Activated CD4-positive, alpha-beta T cell treated with anti-CD3 and anti-CD28 coated beads, Interleukin-2, amount 50 U/mL, for 1 hour (primary cell): Measurements from ENCODE around the gene E2F1.
"Not testable (repeated sequence)": the region's sequence is repeated elsewhere in the genome, so short reads cannot be mapped to it uniquely, and the experiment has no call there.

Experiments
- DNase-seq: peaks from one replicate; pipeline ENCODE4 v3.0.0-alpha.2; 2020

E2F1 gene

DNA sequence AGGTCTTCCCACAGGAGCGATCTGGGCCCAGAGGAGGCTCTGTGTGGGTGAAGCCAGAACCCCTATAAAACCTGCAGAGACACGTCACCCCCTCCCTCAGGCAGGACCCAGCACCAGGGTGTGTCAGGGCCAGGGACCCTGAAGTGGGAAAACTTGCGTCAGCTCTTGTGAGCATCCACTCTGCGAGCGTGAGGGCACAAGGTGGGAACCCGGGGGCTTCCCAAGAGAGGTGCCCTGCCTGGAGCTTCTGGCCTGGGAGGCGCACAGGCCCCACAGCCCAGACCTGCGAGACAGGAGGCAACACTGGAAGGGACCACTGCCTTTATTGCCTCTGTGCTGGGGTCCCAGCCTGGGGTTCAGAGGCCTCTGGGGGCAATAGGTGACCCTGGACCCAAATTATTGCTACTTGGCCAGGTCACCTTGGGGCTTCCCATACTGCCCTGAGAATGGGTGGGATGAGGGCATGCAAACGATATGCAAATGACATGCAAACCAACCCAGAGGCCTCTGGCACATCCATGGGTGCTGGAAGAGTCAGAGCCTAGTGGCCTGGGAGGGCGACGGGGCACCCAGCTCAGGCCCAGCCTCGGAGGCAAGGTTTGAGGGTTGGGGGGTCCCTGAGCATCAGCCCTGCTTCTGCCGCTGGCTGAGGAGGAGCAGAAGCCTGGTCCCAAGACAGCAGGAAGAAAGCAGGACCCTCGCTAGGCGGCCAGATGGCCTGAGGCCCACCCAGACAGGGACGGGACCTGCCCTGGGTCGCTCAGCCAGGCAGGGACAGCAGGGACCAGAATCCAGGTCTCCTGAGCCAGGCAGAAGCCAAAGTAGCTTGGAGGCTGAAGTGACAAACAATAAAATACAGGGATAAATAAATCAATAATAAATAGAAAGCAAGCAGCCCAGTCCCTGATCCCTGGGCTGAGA lies 29.1 kb downstream of the E2F1 start:
- DNase-seq, result no peak

DNA sequence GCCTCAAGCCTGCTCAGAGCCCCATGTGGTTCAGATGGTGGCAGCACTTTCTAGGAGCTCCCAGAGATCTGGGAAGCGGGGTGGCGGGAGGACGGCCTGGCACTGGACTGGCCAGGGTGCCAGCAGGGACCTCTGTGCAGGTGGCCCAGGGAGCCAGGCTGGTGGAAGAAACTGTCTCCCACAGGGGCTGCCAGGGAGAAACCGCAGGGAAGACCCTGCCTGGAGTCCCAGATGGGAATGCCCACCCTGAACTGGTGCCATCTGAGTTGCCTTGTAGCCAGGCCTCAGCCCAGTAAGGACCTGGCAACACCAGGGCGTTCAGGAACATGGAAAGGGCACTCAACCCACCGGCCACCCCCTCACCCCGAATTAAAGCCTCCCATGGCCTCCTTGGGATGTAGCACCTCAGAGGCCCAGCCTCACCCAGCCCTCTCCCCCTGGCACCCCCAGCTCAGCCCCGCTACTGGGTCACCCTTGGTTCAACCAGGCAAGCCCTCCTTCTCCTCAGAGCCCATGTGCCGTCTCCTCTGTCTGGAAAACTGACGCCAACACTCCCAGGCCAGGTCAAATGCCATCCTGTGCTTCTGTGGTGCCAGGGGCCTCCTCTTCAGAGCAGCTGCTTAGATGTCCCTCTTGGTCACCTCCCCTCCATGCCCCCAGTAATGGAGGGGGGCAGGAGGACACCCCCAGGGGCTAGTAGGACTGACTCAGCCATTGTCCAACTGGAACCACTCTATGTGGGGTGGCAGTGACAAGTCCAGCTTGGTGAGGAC lies 30.0 kb downstream of the E2F1 start:
- DNase-seq, result no peak

DNA sequence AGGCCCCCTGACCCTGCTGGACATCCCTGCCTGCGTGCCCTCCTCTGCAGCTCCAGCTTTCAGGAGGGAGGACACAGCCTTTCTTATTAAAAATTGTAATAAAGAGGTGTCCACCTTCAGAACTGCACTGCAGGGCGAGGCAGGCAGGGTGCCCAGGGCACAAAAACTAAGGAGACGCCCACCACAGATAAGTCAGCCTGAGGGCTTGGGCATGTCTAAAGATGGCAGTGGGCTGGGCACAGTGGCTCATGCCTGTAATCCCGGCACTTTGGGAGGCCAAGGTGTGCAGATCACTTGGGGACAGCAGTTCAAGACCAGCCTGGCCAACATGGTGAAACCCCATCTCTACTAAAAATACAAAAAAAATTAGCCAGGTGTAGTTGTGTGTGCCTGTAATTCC lies 31.0 kb downstream of the E2F1 start:
- no peak for DNase-seq

DNA sequence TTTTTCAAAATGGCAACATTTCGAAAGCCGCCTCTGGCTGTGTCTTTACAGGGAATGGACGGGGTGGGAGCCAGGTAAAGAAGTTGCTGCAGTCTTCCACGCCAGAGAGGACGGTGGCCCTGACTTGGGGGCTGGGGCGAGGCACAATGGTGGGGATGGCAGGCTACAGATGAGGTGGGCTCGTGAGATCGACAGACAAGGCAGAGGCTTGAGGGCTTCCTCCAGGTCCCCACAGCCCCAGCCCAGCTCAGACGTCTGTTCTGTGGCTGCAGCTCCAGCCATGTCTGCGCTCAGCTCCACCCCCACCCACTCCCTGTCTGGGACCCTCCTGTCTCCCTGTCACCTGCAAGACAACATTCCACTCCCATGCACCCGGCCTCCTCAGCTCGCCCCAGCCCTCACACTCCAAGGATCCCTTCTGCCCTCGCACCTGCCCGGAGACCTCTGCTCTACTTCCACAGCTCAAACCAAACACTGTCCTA lies 31.5 kb downstream of the E2F1 start:
- no peak for DNase-seq

DNA sequence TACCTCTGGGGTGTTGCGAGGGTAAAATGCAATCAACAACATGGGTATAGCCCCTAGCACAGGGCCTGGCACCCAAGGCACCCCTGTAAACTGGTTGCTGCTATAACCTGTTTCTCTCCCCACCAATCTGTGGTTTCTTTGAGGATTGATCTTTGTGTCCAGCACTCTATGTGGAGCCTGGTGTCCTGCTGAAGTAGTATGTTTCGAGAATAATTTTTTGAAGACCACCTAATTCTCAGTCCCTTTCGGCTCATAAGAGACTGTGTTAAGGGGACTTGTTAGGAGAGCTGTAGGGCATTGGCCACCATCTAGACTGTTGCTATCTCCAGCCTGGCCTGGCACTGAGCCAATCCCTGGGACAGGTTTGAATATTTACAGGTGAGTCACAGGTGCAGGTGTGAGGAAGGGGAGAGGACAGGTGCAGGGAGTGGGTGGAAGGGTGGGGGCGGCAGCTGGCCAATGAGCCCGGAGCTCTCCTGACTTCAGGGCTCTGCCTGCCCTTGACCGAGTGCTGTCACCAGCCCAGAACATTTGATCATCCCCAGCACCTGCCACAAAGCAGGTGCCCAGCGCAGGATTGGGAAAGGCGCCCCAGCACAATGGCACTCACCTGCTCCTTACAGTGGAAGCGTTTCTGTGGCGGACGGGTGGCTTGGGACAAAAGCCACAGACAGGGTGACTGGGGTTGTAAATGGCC lies 32.1 kb downstream of the E2F1 start:
- DNase-seq, result no peak

DNA sequence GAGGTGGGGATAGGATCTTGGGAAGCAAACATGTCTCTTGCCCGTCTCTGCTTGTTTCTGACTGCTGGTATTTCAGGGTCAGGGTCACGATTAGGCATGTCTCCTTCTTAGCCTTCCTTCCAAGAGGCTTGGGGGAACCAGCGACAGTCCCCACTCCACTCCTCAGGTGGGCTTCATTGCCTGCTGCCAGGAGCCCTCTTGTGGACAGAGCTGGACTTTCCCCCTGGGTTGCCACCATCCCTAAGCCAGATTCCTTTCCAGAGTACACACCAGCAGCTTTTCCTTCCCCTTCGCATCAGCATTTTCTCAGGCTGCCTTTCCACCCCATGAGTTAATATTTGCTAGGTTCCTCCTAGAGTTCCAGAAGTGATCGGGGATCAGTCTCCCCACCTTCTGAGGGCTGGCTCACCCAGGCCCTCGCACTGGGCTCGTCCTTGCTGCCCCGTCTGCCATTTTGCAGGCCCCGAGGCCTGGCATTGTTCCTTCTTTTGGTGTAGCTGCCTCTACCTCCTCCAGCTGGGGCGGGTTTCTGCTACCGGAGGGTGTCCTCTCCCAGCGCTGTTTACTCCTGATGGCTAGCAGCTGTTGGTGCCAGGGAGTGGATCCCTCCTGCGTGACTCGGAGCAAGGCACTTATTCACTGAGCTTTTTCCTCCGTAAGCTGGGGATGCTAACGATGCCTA lies 32.8 kb downstream of the E2F1 start:
- no peak for DNase-seq

DNA sequence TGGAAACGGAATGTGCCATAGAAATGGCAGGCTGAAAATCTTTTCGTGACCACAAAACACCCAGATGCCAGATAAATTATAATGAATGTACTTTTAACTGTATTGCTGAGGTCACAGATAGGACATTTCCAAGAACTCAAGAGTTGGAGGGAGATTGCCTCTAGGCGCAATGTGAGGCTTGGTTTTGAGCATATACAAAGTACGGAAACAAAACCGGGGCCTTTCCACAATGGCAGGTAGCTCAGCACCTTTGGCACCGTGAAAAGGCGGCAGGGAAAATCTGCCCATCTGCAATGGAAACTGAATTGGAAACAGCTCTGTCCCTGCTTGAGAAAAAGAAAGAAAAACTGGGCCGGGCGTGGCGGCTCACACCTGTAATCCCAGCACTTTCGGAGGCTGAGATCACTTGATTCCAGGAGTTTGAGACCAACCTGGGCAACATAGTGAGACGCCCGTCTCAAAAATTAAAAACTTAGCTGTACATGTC lies 34.6 kb downstream of the E2F1 start:
- DNase-seq, result no peak

DNA sequence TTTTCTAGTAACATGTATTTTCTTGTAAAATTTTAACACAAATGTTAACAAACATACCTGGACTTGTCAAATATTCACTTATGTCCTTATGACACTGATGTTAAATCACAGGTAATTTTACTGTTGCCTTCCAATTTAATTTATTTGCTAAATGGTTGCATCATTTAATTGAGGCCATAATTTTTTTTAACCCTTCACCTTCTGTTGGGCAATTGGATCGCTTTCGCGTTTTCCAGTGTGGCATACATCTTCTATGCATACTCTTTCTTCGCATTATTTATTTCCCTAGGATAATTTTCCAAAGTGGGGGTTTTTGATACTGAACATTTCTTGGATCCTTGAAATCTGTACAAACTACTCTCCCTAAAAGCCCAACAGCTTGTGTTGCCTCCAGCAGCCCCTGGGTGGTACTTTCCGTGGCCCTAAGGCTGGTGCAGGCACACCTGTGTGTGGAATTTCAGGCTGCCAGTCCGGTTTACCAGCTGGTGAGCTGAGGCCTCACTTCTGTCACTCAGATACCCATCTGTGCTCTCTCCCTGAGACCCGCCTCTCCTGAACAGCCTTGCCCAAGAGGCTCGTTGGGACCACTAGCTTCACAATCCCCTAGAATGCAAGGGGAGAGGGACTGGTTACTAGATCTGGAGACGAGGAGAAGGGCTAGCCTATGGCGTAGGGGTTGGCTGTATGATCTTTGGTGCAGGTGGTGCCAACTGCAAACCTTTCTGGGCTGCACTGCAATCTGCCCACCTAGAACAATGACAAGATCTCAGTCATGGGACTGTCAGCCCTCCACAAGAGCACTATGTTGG lies 35.2 kb downstream of the E2F1 start:
- DNase-seq, result no peak

DNA sequence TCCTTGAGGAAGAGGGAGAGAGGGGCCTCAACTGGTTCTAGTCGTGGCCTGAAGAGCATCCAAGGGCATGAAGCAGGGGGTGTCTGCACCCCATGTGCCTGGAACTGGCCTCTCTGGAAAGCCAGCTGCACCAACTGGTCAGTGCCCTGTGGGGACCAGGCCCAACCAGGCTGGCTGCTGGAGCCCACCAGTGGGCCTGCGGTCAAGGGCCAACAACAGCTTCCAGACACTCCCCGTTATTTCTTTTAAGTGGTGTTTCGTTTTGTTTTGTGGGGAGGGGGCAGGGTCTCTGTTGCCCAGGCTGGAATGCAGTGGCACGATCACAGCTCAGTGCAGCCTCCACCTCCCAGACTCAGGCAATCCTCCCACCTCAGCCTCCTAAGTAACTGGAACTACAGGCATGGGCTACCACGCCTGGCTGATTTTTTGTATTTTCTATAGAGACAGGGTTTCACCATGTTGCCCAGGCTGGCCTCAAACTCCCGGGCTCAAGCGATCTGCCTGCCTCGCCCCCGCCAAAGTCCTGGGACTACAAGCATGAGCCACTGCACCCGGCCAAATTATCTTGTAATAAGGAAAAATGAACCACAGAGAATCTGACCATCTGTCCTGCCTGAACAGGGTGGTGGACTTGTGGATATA lies 36.0 kb downstream of the E2F1 start:
- no peak for DNase-seq

DNA sequence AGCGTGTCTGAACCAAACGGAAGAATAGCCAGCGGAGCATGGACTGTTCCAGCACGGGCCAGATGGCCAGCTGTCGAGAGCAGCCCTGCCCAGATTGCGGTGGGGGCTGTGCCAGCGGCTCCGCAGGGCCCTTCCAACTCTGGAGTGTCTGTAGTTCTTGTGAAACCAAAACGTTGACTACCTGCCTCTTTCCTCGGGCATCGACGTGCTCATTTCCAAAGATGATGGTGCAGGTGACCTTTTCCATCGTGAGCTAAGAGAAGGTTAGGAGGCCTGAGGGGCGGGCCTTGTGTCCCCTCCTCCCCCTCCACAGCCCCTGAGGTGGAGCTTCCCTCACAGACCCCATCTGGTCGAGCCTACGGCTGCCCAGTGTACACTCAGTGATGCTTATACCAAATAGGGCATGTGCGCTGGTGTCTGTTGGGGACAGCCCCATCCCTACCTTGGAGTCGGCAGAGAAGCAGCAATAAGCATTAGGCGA lies 36.9 kb downstream of the E2F1 start:
- no peak for DNase-seq

DNA sequence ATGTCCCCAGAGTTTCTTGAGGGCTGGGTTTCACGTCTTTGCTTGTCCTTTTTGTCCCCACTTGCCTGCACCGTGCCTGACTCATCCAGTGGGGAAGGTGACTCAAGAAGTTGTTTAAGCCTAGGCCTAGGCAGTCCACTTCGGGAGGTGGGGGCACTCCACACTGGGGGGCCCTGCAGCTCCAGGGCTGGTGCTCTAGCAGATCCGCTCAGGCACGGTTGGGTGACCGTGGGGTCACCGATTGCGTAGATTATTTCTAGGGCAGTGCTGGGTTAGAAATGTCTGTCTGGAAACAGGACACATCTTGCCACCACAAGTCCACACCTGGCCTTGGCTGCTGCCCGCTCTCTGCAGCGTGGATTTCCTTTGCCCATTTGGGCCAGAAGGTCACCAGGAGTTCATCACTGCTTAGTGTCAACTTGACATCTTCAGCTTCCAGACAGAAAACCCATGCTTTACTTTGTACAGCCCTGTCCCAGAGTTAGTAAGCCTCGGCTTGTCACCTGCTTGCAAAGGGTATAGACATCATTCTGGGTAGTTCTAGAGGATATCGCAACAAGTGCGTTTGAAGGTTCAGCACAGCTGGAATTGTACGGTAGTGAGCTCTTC lies 37.7 kb downstream of the E2F1 start:
- DNase-seq, result no peak

DNA sequence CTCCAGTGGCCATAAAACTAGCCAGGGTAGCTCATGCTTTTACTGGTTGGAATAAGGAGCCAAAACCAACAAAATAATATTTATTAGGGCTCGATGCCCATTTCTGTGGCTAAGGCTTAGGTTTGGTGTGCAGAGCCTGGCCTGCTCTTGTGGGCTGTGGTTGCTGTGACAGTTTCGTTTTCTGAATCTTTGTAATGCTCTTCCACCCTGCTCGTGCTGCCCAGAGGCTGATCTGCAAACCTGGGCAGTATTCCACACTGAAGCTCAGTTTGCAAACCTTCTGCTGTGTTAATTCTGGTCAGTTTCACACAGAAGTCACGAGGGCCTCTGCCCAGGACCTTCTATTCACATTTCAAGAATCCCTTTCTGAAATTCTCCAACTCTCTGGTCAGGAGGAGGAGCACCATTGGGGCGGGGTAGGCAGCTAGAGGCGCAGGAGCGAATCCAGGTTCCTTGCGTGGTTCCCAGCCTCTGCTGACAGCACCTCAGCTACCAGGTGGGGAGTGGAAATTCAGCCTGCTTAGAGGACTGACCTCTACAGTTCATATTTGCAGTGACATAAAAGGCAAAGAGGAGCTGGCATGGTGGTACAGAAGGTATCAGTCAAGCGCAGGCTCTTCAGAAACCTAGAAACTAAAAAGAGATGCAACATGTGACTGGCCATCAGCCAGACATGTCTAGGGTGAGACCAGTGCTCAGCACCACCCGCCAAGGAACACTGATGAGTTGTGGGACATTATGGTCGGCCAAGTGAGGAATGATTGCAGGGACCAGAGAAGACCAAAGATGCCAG lies 38.4 kb downstream of the E2F1 start:
- no peak for DNase-seq

DNA sequence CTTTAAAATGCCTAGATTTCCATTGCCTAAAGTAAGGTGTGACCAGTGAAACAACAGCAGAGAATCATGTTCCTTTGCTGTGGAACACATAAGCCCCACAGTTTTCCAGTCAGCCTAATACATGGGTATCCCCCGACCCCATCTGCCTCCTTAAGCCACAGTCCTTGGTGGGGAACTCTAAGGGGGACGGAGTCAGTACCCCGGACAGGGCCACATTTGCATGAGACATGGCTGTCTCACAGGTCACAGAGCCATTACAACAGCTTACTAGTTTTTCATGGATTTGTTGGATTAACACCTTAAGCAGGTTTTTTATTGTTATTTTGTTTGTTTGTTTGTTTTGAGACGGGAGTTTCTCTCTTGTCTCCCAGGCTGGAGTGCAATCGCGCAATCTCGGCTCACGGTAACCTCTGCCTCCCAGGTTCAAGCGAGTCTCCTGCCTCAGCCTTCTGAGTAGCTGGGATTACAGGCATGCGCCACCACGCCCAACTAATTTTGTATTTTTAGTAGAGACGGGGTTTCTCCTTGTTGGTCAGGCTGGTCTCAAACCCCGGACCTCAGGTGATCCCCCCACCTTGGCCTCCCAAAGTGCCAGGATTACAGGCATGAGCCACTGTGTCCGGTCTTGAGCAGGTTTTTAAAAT lies 39.1 kb downstream of the E2F1 start:
- not testable (repeated sequence) for DNase-seq

DNA sequence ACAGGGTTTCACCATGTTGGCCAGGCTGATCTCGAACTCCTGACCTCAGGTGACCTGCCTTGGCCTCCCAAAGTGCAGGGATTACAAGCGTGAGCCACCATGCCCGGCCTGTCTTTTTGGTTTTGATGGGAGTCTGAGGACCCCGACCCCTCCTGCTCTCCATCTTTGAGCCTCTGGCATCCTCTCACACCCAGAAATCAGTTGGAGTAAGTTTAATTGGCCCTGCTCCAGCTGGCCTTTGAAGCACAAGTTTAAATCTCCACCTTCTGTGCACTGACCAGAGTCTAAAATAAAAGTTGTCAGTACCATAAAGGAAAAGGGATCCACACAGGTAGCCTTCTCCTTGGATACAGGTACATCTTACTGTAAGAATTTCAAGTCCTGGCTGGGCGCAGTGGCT lies 40.0 kb downstream of the E2F1 start:
- DNase-seq, result no peak

DNA sequence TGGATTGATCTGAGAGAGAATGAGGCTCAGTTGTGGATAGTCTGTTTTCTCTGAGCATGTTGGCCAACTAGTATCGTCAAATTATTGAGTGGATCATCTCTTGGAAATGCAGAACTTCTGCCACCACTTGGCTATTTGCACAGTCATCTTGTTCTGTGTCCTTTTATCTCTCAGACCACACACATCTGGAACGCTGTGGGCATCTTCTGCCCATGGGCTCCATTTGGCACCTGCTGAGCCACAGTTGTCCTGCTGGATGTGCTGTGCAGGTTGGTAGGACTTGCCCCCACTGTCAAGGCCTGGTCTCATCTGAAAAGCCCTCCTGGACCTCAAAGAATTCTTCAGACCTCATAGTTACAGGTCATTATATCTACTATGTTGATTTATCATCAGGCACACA lies 40.8 kb downstream of the E2F1 start:
- DNase-seq, result no peak

DNA sequence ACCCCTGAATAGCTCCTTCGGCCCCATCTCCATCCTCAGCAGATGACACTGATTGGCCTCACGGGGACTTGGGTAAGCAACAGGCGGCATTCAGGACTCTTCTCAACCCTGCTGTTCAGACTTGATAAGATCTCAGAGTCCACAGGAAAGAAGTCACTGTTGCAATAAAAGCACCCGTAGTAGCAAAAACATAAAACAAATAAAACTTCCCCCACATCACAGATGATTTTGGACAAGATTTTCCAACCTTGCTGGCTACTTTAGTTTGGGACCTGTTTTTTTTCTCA lies 41.2 kb downstream of the E2F1 start:
- DNase-seq, result no peak

DNA sequence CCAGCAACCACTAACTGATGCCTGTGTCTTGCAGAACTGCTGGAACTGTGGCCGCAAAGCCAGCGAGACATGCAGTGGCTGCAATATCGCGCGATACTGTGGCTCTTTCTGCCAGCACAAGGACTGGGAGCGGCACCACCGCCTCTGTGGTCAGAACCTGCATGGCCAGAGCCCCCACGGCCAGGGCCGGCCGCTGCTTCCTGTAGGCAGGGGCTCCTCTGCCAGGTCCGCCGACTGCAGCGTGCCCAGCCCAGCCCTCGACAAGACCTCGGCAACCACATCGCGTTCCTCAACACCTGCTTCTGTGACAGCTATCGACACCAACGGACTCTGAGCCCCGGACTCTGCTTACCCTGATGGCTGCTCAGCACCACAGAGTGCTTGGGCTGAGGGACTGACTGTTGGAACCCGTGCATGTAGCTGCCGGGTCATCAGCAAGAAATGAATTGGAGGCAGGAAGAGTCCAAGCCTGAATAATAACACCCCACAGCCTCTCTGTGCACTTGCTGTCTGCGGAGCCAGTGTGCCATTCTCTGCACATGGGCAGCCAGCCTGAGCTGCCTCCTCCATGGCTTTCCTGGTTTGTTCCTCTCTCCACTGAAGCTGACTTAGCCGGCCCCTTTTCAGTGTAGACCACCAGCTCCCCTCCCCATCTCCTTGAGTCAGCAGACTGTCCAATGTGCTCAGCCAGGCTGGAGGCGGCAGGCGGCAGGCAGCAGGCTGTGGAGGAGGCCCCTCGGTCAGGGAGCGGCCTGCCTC lies 41.7 kb downstream of the E2F1 start:
- no peak for DNase-seq

DNA sequence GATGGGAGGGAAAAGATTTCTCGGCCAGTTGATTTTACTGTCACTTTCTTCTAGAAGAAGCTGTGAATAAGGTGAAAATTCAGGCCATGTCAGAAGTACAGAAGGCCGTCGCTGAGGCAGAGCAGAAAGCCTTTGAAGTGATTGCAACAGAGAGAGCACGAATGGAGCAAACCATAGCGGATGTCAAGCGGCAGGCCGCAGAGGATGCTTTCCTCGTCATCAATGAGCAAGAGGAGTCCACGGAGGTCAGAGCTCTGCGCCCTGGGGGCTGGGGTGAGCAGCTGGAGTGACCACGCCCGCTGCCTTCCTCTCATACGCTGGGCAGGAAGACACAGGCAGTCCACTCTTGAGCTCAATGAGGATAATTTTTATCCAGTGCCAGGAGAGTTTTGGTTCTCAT lies 45.9 kb downstream of the E2F1 start:
- DNase-seq, result no peak

DNA sequence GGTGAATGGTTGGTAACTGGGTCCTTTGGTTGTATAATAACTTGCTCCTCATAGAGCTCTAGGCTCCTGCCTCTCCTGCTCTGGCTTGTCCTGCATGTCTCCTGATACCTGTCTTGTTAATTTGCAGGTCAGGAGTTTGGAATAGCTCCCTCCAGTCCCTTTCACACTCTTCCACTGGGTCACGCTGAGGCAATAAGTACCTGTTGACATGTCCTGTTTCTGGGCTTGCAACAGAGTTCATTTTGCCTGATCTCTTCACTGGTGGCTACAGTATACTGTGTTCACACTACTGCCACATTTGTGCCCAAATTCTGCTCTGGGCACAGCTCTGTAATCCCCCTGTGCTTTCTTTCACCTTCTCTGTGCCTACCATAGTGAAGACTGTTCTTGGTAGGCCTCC lies 49.4 kb downstream of the E2F1 start:
- DNase-seq, result no peak
